DND-41 (cell line): ENCODE measurements around the gene TRIM60.
"Not testable (repeated sequence)": the region's sequence is repeated elsewhere in the genome, so short reads cannot be mapped to it uniquely, and the experiment has no call there.

Experiments used
- CTCF ChIP-seq: IDR thresholded peaks from 2 replicates; pipeline ENCODE4 v1.5.1; 2012; ENCODE audit warnings: borderline replicate concordance, low read length, moderate library complexity, mild to moderate bottlenecking; ENCODE audit not compliant: poor library complexity, severe bottlenecking; ENCODE audit errors: extremely low read depth
- EZH2 ChIP-seq: IDR thresholded peaks from 3 replicates; pipeline ENCODE4 v1.6.1; 2012; ENCODE audit warnings: borderline replicate concordance, low read depth, mild to moderate bottlenecking, moderate library complexity, low read length, inconsistent platforms; ENCODE audit not compliant: severe bottlenecking

GRCh38 chr4:165084787-165085186 lies 53.0 kb downstream of the TRIM60 start:
- TF ChIP-seq CTCF, EZH2: not testable (repeated sequence)
